GM12878 (cell line): ENCODE results near the gene MR1. TPM values are rescaled to one million over a fixed set of nuclear protein-coding genes. Genes with fewer than 3 reads are reported as not detected.

Source experiments
- BCL11A ChIP-seq: IDR thresholded peaks from 2 replicates; pipeline ENCODE4 v1.6.1; 2011; ENCODE audit warnings: low read depth, low read length
- CHD4 ChIP-seq: fragments of 200-600 bp; sonication (generic); IDR thresholded peaks from 2 replicates; pipeline ENCODE4 v1.6.1; 2016; ENCODE audit warnings: mild to moderate bottlenecking
- CREM ChIP-seq: IDR thresholded peaks from 2 replicates; pipeline ENCODE4 v1.6.1; 2014; ENCODE audit warnings: antibody characterized with exemption, low read depth
- IKZF1 ChIP-seq: fragments of 450-650 bp; conservative IDR thresholded peaks from 2 replicates; pipeline ENCODE4 v1.6.1; 2017; ENCODE audit warnings: antibody characterized with exemption, mild to moderate bottlenecking
- IKZF2 ChIP-seq, 2 experiments: fragments of 450-650 bp; IDR thresholded peaks; 2 replicates each; pipeline ENCODE4 v1.6.1; 2017; ENCODE audit warnings: mild to moderate bottlenecking in 2 of 2, moderate library complexity in 2 of 2
- IRF4 ChIP-seq: IDR thresholded peaks from 2 replicates; pipeline ENCODE4 v1.6.1; 2011; ENCODE audit warnings: low read depth, low read length
- JUNB ChIP-seq: IDR thresholded peaks from 2 replicates; pipeline ENCODE4 v1.6.1; 2016; ENCODE audit warnings: antibody characterized with exemption, mild to moderate bottlenecking
- MTA3 ChIP-seq: IDR thresholded peaks from 2 replicates; pipeline ENCODE4 v1.6.1; 2012; ENCODE audit warnings: low read length, inconsistent platforms, borderline replicate concordance
- NFYB ChIP-seq: IDR thresholded peaks from 2 replicates; pipeline ENCODE4 v1.6.1; 2011; ENCODE audit warnings: low read depth, mild to moderate bottlenecking, low read length, improper control_type of control experiment, moderate library complexity; ENCODE audit not compliant: insufficient read depth
- STAT3 ChIP-seq: IDR thresholded peaks from 2 replicates; pipeline ENCODE4 v1.6.1; 2011; ENCODE audit warnings: low read depth, low read length, improper control_type of control experiment
- WRNIP1 ChIP-seq: IDR thresholded peaks from 2 replicates; pipeline ENCODE4 v1.6.1; 2011; ENCODE audit warnings: low read depth, low read length, improper control_type of control experiment, borderline replicate concordance
- polyA plus RNA-seq, 11 experiments: library from polyadenylated mRNA; depleted of rRNA in 4 of 11; unstranded in 6 of 11; stranded (reverse) in 5 of 11; fragments of >200 nt; fragmentation: Nextera tagmentation in 4 of 11; fragmentation: Illumina TruSeq in 1 of 11; extraction: Ambion mirVana in 4 of 11; extraction: Trizol in 1 of 11; gene quantifications; 1 replicate in 1 of 11; 2 replicates in 10 of 11; pipeline versions ENCODE4 v1.2.1 to v1.2.3, GENCODE V29; 2011 to 2016; ENCODE audit warnings: inconsistent platforms in 2 of 11, missing spikeins in 2 of 11, low read depth in 1 of 11
- total RNA-seq, 4 experiments: library from RNA; depleted of rRNA in 3 of 4; stranded (reverse); fragments of >200 nt in 3 of 4; fragmentation: Illumina TruSeq in 1 of 4; extraction: Trizol in 1 of 4; gene quantifications; 2 replicates each; pipeline versions ENCODE4 v1.2.1 to v1.2.3, GENCODE V29; 2013 to 2021
- TF ChIP-seq, protein P1 (sequence below): IDR thresholded peaks from 2 replicates; pipeline ENCODE4 v1.6.1; 2012; ENCODE audit warnings: improper control_type of control experiment, low read depth, low read length; ENCODE audit not compliant: insufficient replicate concordance
- TF ChIP-seq, protein P2 (sequence below): IDR thresholded peaks from 2 replicates; pipeline ENCODE4 v1.6.1; 2011; ENCODE audit warnings: borderline replicate concordance, low read depth, mild to moderate bottlenecking, moderate library complexity, low read length; ENCODE audit not compliant: insufficient read depth, poor library complexity, severe bottlenecking

MR1 gene
- total and polyA plus RNA-seq, 10 of the 15 experiments (the other 5 are each of a cell fraction or from before 2014, with no cell fraction given): 24.7 to 65.9 (median 30.9) TPM

DNA sequence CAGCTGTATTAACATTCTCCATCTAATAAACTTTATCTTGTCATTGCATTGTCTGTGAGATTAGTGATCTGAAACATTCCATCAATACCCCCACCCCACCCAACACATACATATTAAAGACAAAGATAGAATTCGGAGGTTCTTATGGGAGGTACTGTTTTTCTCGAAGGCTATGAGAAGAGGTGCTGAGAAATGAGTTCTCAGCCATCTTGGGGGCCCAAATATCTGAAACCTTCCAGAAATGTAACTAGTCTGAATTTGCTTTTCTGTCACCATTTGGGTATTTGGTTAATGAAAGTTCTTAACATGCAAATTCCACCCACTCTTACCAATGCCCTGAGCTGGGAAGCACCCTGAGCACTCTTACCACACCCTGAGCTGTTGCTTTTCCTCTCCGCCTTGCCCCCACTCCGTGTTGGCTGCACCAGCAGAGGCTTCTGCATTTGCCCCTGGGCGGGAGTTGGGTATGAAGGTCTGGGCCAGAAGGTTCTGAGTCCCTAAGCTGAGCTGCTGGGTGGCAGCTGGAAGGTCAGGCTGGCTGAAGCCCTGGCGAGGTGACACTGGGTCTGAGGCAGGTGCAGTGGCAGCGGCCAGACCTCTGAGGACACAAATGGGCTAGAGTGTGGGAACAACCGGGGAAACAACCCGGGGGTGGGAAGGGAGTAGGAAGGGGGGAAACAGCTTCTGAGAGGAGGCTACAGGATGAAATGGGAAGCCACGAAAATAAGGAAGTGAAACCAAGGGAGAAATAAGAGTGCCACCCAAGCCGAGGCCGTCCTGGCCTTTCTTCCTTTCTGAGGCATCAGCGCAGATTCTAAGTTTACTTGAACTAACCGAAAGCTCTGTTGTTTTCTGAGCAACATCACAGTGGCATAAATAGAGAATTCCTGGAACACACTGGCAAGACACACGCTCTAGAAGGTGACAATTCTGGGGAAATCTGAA, 28.4 kb downstream of the MR1 start (continued):
- TF ChIP-seq, protein P1, sequence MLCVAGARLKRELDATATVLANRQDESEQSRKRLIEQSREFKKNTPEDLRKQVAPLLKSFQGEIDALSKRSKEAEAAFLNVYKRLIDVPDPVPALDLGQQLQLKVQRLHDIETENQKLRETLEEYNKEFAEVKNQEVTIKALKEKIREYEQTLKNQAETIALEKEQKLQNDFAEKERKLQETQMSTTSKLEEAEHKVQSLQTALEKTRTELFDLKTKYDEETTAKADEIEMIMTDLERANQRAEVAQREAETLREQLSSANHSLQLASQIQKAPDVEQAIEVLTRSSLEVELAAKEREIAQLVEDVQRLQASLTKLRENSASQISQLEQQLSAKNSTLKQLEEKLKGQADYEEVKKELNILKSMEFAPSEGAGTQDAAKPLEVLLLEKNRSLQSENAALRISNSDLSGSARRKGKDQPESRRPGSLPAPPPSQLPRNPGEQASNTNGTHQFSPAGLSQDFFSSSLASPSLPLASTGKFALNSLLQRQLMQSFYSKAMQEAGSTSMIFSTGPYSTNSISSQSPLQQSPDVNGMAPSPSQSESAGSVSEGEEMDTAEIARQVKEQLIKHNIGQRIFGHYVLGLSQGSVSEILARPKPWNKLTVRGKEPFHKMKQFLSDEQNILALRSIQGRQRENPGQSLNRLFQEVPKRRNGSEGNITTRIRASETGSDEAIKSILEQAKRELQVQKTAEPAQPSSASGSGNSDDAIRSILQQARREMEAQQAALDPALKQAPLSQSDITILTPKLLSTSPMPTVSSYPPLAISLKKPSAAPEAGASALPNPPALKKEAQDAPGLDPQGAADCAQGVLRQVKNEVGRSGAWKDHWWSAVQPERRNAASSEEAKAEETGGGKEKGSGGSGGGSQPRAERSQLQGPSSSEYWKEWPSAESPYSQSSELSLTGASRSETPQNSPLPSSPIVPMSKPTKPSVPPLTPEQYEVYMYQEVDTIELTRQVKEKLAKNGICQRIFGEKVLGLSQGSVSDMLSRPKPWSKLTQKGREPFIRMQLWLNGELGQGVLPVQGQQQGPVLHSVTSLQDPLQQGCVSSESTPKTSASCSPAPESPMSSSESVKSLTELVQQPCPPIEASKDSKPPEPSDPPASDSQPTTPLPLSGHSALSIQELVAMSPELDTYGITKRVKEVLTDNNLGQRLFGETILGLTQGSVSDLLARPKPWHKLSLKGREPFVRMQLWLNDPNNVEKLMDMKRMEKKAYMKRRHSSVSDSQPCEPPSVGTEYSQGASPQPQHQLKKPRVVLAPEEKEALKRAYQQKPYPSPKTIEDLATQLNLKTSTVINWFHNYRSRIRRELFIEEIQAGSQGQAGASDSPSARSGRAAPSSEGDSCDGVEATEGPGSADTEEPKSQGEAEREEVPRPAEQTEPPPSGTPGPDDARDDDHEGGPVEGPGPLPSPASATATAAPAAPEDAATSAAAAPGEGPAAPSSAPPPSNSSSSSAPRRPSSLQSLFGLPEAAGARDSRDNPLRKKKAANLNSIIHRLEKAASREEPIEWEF: no peak
- TF ChIP-seq MTA3 (peak; percentile 65), NFYB (no peak), CREM (peak; percentile 44), IKZF2 (IDR thresholded peaks at IDR 0.05) (peak; percentile 99), BCL11A (no peak; the same call in 1 of the 2 replicates), IRF4 (peak; percentile 76; the same call in 1 of the 2 replicates), CHD4 (no peak), STAT3 (no peak; the same call in 1 of the 2 replicates), WRNIP1 (no peak), IKZF1 (peak; percentile 99), JUNB (no peak)
- TF ChIP-seq, protein P2, sequence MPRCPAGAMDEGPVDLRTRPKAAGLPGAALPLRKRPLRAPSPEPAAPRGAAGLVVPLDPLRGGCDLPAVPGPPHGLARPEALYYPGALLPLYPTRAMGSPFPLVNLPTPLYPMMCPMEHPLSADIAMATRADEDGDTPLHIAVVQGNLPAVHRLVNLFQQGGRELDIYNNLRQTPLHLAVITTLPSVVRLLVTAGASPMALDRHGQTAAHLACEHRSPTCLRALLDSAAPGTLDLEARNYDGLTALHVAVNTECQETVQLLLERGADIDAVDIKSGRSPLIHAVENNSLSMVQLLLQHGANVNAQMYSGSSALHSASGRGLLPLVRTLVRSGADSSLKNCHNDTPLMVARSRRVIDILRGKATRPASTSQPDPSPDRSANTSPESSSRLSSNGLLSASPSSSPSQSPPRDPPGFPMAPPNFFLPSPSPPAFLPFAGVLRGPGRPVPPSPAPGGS: peak; percentile 47
